Choroid plexus epithelial cell (primary cell): Measurements from ENCODE around the gene ZNF260.

Experiments
- DNase-seq: peaks from one replicate; pipeline ENCODE4 v3.0.0-alpha.2; 2010; ENCODE audit warnings: low read depth
- H3K4me3 ChIP-seq: 2 replicates; pipeline ENCODE4 v1.5.1; 2011; ENCODE audit warnings: low read depth, mild to moderate bottlenecking, control low read depth, low read length, moderate library complexity
- CTCF ChIP-seq: conservative IDR thresholded peaks from 2 replicates; pipeline ENCODE4 v1.5.1; 2011; ENCODE audit warnings: low read depth, mild to moderate bottlenecking, control low read depth, inconsistent platforms, low read length, moderate library complexity

Gene ZNF260

DNA sequence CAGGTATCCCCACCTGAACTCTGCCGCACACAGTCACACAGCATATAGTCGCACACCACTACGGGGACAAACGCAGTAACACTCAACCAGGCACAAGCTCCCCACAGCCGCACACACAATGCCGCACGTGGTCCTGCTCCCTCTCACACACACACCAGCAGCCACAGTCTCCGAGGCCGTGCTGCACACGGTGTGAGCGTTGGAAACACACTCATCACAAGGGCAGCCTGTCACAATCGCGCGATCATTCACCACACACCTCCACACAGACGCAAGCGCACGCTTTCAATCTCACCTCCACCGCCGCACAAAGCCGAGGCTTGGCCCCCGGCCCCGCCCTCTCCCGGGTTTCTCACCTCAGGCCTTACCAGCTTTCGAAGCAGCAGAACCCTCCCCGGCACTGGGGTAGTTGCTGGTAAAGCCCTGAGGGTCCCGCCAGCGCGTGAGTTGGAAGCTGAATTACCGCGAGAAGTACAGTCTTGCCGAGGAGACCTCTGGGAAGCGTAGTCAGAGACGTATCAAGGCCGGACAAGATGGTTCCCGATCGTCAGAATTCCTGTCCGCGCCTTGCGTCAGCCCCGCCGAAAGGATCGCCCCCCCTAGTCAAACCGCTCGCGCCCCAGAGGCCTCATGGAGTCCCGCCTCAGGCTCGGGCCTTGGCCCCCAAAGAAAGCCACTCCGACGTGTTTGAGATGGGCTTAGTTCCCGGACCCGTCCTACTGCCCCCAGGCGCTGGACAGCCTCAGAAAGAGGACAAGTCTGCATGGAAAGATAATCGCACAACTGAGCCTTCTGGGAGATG lies 38.8 kb downstream of the ZNF260 start, which contains the start of gene ZNF566:
ZNF566 (minus strand) TSS at position 444 of the 802 bp plus-strand sequence. CDS start 13,004 bp downstream, outside the sequence.
- peak within 1 kb of the TSS; percentile 96 for H3K4me3 ChIP-seq
- TF ChIP-seq CTCF, result peak; percentile 44
- DNase-seq, result peak; percentile 98

DNA sequence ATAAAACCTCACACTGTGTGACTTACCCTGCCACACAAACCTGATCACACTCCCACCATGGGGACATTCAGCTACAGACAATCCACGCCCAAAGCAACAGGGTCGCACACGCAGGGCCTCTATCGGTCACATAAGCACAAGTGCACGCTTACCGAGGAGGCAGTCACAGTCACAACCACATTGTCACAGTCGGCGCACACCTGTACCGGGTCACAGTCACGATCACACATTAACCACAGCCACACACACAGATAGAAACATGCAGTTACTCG lies 39.3 kb downstream of the ZNF260 start:
- DNase-seq, result no peak

GRCh38 chr19:36488118-36488845 lies 39.8 kb downstream of the ZNF260 start:
- no peak for DNase-seq
- no peak for TF ChIP-seq CTCF
- peak overlapping the region; percentile 96 for H3K4me3 ChIP-seq

More for the DNA sequence above, 39.3 kb downstream of the ZNF260 start:
- peak overlapping the region; percentile 96 for H3K4me3 ChIP-seq
- TF ChIP-seq CTCF, result no peak

DNA sequence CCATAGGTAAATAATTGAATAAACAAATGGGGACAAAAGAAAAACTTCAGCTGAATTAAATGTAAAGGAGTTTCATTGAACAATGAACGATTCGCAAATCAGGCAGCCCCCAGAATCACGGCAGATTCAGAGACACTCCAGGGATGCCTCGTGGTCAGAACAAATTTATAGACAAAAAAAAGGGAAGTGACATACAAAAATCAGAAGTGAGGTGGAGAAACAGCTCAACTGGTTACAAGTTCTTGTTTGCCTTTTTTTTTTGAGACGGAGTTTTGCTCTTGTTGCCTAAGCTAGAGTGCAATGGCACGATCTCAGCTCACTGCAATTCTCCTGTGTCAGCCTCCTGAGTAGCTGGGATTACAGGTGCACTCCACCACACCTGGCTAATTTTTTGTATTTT lies 44.4 kb downstream of the ZNF260 start:
- no peak for DNase-seq
- no peak for TF ChIP-seq CTCF
- H3K4me3 ChIP-seq, result no peak overlapping the region

DNA sequence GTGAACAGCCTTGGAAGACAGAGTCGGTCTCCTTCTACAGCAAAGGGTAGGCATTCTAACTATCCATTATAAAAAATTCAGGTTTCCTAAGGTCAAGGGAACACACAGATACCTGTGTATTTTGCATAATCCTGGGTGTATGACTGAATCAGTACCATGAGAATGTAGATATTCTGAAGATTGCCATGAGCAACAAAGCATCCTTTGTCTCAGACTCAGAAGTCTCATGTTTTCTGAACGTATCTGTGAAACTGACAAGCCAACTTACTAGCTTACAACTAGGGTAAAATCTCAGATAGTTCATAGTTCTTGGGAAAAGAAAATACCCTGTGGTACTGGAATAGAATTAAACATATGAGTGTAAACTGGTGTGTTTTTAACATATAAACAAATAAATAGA lies 45.2 kb downstream of the ZNF260 start:
- H3K4me3 ChIP-seq, result no peak overlapping the region
- TF ChIP-seq CTCF, result no peak

More for the DNA sequence above, 45.2 kb downstream of the ZNF260 start:
- no peak for DNase-seq
